ENCODE measurements around the gene TTYH3.

Gene TTYH3

GRCh38 chr7:2651336-2651735, 19.6 kb downstream of the TTYH3 start:
- no peak overlapping the region for H3K4me3 ChIP-seq (replicated peaks; ENCODE audit: low read depth, low read length)
- DNase-seq (ENCODE audit: extremely low read depth, low read depth), result no peak
- TF ChIP-seq CTCF (IDR thresholded peaks at IDR 0.05; ENCODE audit: low read depth, low read length, missing control alignments), result no peak

- no peak for TF ChIP-seq CTCF (IDR thresholded peaks at IDR 0.05; ENCODE audit: low read depth, low read length, missing control alignments)
Observed at GRCh38 chr7:2651847-2652735, 20.3 kb downstream of the TTYH3 start.

GRCh38 chr7:2652736-2653060, 20.9 kb downstream of the TTYH3 start:
- DNase-seq (ENCODE audit: extremely low read depth, low read depth), result no peak
- no peak for TF ChIP-seq CTCF (IDR thresholded peaks at IDR 0.05; ENCODE audit: low read depth, low read length, missing control alignments)
- no peak overlapping the region for H3K4me3 ChIP-seq (replicated peaks; ENCODE audit: low read depth, low read length)

More at GRCh38 chr7:2651847-2652735, 20.3 kb downstream of the TTYH3 start:
- no peak for DNase-seq (ENCODE audit: extremely low read depth, low read depth)
- H3K4me3 ChIP-seq (replicated peaks; ENCODE audit: low read depth, low read length), result no peak overlapping the region

GRCh38 chr7:2654059-2654458, 22.3 kb downstream of the TTYH3 start:
- no peak for DNase-seq (ENCODE audit: extremely low read depth, low read depth)

GRCh38 chr7:2655870-2656614, 24.3 kb downstream of the TTYH3 start:
- H3K4me3 ChIP-seq (replicated peaks; ENCODE audit: low read depth, low read length), result no peak overlapping the region
- TF ChIP-seq CTCF (IDR thresholded peaks at IDR 0.05; ENCODE audit: low read depth, low read length, missing control alignments), result no peak

More at GRCh38 chr7:2654059-2654458, 22.3 kb downstream of the TTYH3 start:
- no peak overlapping the region for H3K4me3 ChIP-seq (replicated peaks; ENCODE audit: low read depth, low read length)
- TF ChIP-seq CTCF (IDR thresholded peaks at IDR 0.05; ENCODE audit: low read depth, low read length, missing control alignments), result no peak

GRCh38 chr7:2657208-2657607, 25.4 kb downstream of the TTYH3 start:
- no peak for DNase-seq (ENCODE audit: extremely low read depth, low read depth)
- no peak overlapping the region for H3K4me3 ChIP-seq (replicated peaks; ENCODE audit: low read depth, low read length)
- no peak for TF ChIP-seq CTCF (IDR thresholded peaks at IDR 0.05; ENCODE audit: low read depth, low read length, missing control alignments)

More at GRCh38 chr7:2655870-2656614, 24.3 kb downstream of the TTYH3 start:
- DNase-seq (ENCODE audit: extremely low read depth, low read depth), result no peak

Measured in HFF-Myc (cell line).